Panc1 (cell line): ENCODE measurements around the gene TIGD3. TPM values are rescaled to one million over a fixed set of nuclear protein-coding genes. Genes with fewer than 3 reads are reported as not detected.

ENCODE experiments used
- ATAC-seq: fragments of 200-7000 bp; cut with Tn5 transposase; 2 replicates; pipeline ENCODE4 v1.9.1; 2020; ENCODE audit warnings: mild to moderate bottlenecking, moderate library complexity
- BruUV-seq: library from RNA; stranded (reverse); fragments of 400-500 nt; replicated peaks from 2 replicates; lab custom pipeline; 2021; lab: Mats Ljungman, UMichigan
- CTCF ChIA-PET: fragments of 300-600 bp; sonication (Branson Sonifier 250); formaldehyde crosslinking; loops from one replicate; lab custom pipeline; 2022; ENCODE audit warnings: antibody characterized with exemption; lab: Charles Lee
- POLR2A ChIA-PET: fragments of 300-600 bp; sonication (Branson Sonifier 250); formaldehyde crosslinking; loops from one replicate; lab custom pipeline; 2022; ENCODE audit warnings: antibody characterized with exemption; lab: Charles Lee
- DNase-seq: peaks from one replicate; pipeline ENCODE4 v3.0.0-alpha.2; 2010; ENCODE audit warnings: low read depth, low spot score
- H3K27ac ChIP-seq: 2 replicates; pipeline ENCODE4 v1.5.1; 2011; ENCODE audit warnings: mild to moderate bottlenecking, low read length, inconsistent platforms
- H3K27me3 ChIP-seq: fragments of 200-500 bp; sonication (Bioruptor generic); 2 replicates; pipeline ENCODE4 v1.6.0; 2014; ENCODE audit warnings: low read length, inconsistent platforms; ENCODE audit not compliant: control insufficient read depth, insufficient read depth
- H3K36me3 ChIP-seq: fragments of 200-500 bp; sonication (Bioruptor generic); 2 replicates; pipeline ENCODE4 v1.5.1; 2014; ENCODE audit warnings: inconsistent platforms, mild to moderate bottlenecking, low read length, moderate library complexity; ENCODE audit not compliant: control insufficient read depth, insufficient read depth
- H3K4me1 ChIP-seq: 2 replicates; pipeline ENCODE4 v1.5.1; 2011; ENCODE audit warnings: inconsistent platforms, mild to moderate bottlenecking, low read length, moderate library complexity; ENCODE audit not compliant: control insufficient read depth, insufficient read depth
- H3K4me3 ChIP-seq, 2 experiments: 2 replicates each; pipeline ENCODE4 v1.5.1; 2011 to 2012; ENCODE audit warnings: low read depth in 2 of 2, low read length in 2 of 2, mild to moderate bottlenecking in 2 of 2, inconsistent platforms in 1 of 2, moderate library complexity in 1 of 2
- H3K9me3 ChIP-seq: fragments of 200-500 bp; sonication (Bioruptor generic); 2 replicates; pipeline ENCODE4 v1.5.1; 2014; ENCODE audit warnings: low read depth, mild to moderate bottlenecking, inconsistent platforms, low read length, moderate library complexity; ENCODE audit not compliant: control insufficient read depth, insufficient read depth
- CTCF ChIP-seq: fragments of 450-650 bp; IDR thresholded peaks from 2 replicates; pipeline ENCODE4 v1.5.1; 2017; ENCODE audit warnings: mild to moderate bottlenecking
- POLR2AphosphoS5 ChIP-seq: IDR thresholded peaks from 2 replicates; pipeline ENCODE4 v1.6.1; 2012; ENCODE audit warnings: mild to moderate bottlenecking, low read depth, low read length, moderate library complexity
- REST ChIP-seq, 2 experiments: IDR thresholded peaks; 2 replicates each; pipeline ENCODE4 v1.6.1; 2011 to 2012; ENCODE audit warnings: low read depth in 2 of 2, control low read depth in 1 of 2, low read length in 1 of 2, mild to moderate bottlenecking in 1 of 2, moderate library complexity in 1 of 2; ENCODE audit not compliant: insufficient read depth in 1 of 2
- SIN3A ChIP-seq: IDR thresholded peaks from 2 replicates; pipeline ENCODE4 v1.6.1; 2012; ENCODE audit warnings: low read depth, mild to moderate bottlenecking, low read length, moderate library complexity, borderline replicate concordance; ENCODE audit not compliant: insufficient read depth
- TCF7L2 ChIP-seq: IDR thresholded peaks from 2 replicates; pipeline ENCODE4 v1.6.1; 2011; ENCODE audit warnings: mild to moderate bottlenecking, low read depth, low read length, inconsistent platforms
- in situ Hi-C: cut with HindIII; loops from 2 replicates; pipeline ENCODE4 v1.10.0; 2016; ENCODE audit warnings: low sequenced_read_pairs, low pct_unique_long_range_greater_than_20kb
- intact Hi-C: fragments of 100-400 bp; cut with micrococcal nuclease; formaldehyde crosslinking; loops from one replicate; pipeline ENCODE4 v1.10.0; 2022; ENCODE audit not compliant: unreplicated experiment
- total RNA-seq: library from RNA; stranded (reverse); gene quantifications from one replicate; pipeline ENCODE4 v1.2.1, GENCODE V29; 2021; ENCODE audit not compliant: unreplicated experiment

TIGD3 gene
- total RNA-seq, 1 experiment from 2014 or later = 2.4 TPM

- no peak for DNase-seq
- H3K36me3 ChIP-seq = no peaks in the 10 kb centered on the region
- intact Hi-C loops (no loop called here), in situ Hi-C loops (no loop called here)
- no TSS peak for BruUV-seq
- H3K4me3 ChIP-seq = no peak overlapping the region
- peaks cover 34% of the 10 kb centered on the region for H3K4me1 ChIP-seq
- no peak for ATAC-seq
- TF ChIP-seq CTCF = no peak
- TF ChIP-seq TCF7L2 = no peak
- TF ChIP-seq REST (IDR thresholded peaks at IDR 0.05; ENCODE audit: insufficient read depth in 1 of 2, low read depth in 2 of 2, low read length in 1 of 2) = no peak
- TF ChIP-seq SIN3A = no peak
- no peak for TF ChIP-seq POLR2AphosphoS5
- CTCF ChIA-PET = interaction anchor here (0.5 kb wide), 1 partner anchor 126 kb away, joined by 5 read pairs; no protein-coding TSS in a partner anchor
- H3K9me3 ChIP-seq = no peaks in the 10 kb centered on the region
- POLR2A ChIA-PET = no interaction called here
- no peaks in the 10 kb centered on the region for H3K27me3 ChIP-seq
- H3K27ac ChIP-seq = no peak overlapping the region
Observed at GRCh38 chr11:65392899-65393298, 38.3 kb downstream of the TIGD3 start.

GRCh38 chr11:65393513-65394079, 39.0 kb downstream of the TIGD3 start:
- ChIA-PET POLR2A (no interaction called here), CTCF (interaction anchor here (0.5 kb wide), 1 partner anchor 125 kb away, joined by 5 read pairs; no protein-coding TSS in a partner anchor)
- Histone ChIP-seq H3K27me3 (no peaks in the 10 kb centered on the region), H3K9me3 (no peaks in the 10 kb centered on the region), H3K4me1 (peaks cover 27% of the 10 kb centered on the region), H3K4me3 (no peak overlapping the region), H3K27ac (no peak overlapping the region), H3K36me3 (no peaks in the 10 kb centered on the region)
- TF ChIP-seq REST (IDR thresholded peaks at IDR 0.05; ENCODE audit: insufficient read depth in 1 of 2, low read depth in 2 of 2, low read length in 1 of 2) (no peak), TCF7L2 (no peak), SIN3A (no peak), CTCF (no peak), POLR2AphosphoS5 (no peak)
- intact Hi-C loops (no loop called here), in situ Hi-C loops (no loop called here)
- ATAC-seq (no peak), DNase-seq (no peak)
- no TSS peak for BruUV-seq
